ENCODE measurements around the gene NRL.

The NRL gene

DNA sequence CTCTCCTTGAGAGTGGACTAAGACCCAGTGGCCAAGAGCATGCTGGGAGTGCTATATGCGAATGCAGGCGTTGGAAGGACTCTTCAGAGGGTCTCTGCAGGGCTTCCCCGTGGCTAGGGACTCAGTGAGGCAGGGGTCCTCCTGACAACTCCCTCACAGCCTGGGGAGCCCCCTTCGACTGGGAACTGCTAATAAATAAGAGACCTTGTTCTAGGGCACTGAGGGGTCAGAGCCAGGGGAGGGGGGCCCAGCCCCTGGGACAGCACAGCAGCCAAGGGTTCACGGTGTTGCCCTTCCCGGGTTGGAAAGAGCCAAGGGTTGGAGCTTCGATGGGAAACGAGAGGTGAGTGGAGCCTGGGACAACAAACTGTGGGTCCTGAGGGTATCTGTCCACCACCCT lies 49.3 kb downstream of the NRL start:
- no peak for DNase-seq

DNA sequence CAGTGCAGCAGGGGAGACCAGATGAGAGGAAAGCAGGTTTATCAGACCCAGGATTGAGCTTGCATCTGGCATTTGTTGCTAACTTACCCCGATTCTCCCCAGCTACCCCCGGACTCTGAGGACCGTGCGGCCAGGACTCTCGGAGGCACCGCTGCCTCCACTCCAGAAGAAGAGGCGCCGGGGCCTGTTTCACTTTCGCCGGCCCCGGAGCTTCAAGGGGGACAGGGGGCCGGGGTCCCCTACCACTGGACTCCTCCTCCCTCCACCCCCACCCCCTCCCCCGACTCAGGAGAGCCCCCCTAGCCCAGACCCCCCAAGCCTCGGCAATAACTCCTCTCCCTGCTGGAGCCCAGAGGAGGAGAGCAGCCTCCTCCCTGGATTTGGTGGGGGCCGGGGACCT lies 49.9 kb downstream of the NRL start:
- no peak for DNase-seq

DNA sequence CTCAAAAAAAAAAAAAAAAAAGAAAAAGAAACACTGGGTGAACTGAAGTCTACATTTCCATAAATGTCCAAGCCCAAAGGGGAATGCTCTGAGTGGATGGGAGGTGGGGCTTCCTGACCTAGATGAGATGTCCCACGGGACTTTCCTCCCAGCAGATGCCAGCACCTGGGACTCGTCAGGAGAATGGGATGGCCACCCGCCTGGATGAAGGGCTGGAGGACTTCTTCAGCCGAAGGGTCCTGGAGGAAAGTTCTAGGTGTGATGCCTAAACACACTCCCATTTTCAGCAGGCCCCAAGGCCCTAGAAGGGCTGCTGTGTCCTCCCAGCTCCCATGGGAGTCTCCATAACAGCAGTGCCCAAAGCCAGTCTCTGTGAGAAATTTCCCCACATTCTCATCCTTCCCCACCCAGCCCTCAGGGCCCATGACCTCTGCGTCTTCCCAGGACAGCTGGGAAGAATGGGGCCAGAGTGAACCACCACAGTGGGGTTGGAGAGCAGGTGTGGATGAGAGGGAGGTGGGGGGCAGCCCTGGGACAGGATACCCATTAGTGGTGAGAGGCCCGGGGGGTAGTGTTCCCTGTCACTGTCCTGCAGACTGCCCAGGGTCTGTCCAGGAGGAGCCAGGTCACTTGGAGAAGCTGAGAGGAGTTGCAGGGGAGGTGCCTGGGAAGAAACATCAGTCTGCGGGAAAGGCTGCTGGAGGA lies 50.5 kb downstream of the NRL start:
- no peak for DNase-seq

DNA sequence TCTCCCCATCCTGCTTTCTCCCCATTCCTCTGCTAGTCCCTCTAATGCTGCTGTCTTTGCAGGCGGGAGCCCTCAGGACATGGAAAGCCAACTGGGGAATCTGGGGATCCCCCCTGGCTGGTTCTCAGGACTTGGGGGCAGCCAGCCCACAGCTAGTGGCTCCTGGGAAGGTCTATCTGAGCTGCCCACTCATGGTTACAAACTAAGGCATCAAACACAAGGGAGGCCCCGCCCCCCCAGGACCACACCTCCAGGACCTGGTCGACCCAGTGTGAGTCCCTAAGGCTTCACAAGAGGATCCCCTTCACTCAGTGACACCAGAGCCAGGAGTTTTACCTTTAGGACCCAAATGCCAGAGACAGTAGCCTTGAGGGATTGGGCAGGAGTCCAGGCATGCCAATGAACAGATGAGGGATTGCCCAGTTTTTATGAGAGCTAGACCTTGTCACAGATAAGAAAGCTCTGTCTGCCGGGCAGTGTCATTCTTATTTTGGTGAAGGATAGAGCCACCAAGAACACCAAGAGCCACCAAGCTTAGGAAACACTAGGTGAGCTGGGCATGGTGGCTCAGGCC lies 51.4 kb downstream of the NRL start:
- DNase-seq, result no peak

DNA sequence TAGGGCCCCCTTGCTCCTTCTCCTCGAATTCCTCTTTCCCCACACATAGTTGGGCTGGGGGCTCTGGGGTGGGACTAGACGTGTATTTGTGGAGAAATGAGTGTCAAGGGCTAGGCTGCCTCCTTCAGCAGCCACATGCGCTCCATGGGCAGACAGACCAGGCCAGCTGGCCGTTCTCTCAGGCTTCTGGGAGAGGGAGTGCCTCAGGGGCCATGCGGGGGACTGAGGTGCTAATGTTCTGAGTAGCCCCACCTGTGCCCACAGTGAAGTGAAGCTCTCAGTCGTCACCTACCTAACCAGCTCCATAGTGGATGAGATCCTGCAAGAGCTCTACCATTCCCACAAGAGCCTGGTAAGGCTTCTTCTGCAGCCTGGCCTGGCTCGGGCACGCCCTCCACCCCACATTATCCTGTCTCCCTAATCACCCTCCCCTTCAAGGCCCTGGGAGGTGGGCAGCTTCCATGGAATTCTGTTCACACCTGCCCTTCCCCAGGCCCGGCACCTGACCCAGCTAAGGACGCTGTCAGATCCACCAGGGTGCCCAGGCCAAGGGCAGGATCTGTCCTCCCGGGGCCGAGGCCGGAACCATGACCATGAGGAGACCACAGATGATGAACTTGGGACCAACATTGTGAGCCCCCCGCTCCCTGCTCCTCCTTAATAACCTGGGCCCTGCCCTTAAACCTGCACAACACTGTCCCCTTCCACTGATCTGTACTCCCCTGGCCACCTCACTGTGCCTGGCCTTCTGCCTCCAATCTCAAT lies 52.4 kb downstream of the NRL start:
- no peak for DNase-seq

DNA sequence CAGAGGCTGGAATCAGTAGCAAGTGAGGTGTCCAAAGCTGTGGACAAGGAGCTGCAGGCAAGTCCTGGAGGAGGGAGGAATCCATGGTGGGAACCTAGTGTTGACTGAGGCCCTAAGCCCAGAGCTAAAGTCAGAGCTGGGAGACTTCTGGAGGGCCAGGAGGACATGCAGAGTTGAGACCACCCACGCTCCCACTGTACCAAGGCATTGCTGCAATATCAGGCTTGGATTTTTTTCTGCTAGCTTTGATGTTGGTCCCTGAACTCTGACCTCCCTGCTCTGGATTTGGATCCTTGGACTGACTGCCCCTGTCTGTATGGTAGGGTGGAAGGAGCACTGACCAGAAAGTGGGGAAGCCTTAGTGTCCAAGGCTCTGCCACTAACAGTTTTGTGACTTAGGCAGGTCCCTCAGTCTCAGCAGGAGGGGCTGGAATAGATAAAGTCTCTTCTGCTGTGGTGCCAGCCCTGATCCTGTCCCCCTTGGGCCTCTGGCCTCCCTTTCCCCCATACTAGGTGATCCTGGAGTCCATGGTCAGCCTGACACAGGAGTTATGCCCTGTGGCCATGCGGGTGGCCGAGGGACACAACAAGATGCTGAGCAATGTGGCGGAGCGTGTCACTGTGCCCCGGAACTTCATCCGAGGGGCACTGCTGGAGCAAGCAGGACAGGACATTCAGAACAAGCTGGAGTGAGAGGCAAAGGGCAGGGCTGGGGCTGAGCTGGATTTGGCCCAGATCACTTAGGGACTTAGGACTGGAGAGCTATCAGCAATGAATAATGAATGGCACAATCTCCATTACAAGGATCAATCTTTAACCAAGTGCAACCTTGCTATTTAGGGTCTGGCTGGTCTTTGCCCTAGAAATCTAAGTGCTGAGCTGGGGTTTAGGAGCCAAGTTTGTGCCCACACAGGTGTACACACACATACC lies 53.5 kb downstream of the NRL start:
- DNase-seq, result no peak

DNA sequence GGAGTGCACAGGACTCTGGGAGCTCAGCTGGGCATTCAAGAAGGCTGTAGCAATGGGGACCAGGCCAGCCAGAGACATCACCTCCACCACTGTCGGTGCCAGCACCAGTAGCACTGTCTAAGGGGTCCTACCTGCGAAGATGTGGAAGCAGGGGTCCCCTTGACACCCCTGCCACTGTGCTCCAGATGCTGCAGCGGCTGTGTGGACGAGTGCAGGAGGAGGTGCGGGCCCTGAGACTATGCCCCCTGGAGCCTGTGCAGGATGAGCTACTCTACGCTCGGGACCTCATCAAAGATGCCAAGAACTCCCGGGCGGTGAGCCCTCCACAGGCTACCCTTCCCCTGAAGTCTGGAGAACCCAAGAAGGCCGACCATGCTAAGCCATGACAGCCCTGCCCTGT lies 54.3 kb downstream of the NRL start:
- no peak for DNase-seq

DNA sequence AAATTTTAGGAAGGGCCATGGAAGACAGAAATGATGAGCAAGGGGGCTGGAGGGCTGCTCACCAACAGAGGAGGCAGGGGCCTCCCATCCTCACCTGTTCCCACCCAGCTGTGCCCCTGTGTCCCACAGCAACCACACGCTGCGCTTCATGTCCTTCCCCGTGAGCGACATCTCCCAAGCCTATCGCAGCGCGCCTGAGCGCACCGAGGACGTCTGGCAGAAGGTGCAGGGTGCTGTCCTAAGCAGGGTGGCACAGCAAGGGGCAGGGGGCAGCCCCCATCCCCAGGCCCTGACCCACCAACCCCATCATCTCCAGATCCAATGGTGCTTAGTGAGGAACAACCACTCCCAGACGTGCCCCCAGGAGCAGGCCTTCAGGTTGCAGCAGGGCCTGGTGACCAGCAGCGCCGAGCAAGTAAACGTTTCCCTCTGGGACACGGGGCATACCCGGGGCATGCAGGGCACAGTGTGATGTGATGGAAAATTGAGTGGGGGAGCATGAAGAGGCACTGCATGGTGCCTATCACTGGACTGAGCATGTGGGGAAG lies 54.8 kb downstream of the NRL start:
- no peak for DNase-seq

DNA sequence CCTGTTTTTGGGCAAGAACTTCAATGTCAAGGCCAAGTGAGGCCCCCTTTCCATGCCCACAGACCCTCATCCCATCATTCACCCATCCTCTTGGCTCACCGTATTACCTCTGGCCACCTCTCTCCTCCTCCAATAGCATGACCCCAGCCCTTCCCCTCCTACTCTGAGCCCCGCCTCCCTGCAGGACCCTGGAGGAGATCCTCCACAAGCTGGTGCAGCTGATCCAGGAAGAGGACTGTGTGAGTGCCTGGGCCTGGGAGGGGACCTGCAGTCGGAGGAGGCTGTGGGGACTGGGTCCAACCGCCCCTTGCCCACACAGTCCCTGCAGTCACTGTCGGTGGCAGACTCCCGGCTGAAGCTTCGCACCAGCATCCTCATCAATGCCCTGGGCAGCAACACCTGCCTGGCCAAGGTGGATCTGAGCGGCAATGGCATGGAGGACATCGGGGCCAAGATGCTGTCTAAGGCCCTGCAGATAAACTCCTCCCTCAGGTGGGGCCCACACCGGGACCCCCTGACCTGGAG lies 55.7 kb downstream of the NRL start:
- DNase-seq, result no peak

DNA sequence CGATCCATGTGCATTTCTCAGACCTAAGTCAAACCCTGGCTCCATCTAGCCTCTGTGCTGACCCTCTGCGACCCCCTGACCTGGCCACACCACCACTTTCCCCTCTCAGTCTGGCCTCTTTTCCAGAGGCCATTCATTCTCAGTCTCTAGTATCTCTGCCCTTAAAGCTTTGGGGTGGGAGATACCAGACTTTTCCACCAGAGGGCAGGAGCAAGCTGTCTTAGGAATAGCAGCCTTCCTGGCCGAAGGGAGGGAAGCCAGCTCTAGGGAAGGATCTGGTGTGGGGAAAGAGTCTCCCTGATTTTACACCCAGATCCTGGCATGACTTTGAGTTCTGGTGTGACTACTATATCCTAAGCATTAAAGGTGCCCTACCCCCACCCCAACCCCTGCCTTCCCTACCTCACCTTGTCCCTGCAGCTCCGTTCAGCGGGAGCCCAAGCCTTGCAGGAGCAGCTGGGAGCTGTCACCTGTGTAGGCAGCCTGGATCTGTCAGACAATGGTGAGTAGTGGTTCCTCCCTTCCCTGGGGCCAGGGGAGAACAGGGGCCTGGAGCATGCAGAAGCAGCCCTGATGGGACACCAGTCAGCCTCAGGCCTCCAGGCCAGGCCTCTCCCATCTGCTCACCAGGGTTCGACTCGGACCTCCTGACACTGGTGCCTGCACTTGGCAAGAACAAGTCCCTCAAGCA lies 56.3 kb downstream of the NRL start:
- peak; percentile 74 to 87 for DNase-seq

DNA sequence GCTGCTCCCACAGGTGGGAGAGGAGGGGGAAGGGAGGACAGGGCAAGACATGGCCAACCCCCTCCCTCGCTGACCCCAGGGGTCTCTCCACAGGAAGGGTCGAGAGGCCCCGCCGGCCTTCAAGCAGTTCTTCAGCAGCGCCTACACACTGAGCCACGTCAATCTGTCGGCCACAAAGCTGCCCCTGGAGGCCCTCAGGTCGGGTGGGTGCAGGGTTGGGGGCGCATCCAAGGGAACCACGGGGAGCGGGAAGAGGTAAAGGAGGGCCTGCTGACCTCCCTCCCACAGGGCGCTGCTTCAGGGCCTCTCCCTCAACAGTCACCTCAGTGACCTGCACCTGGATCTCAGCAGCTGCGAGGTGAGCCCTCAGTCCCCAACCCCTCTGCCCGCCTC lies 56.9 kb downstream of the NRL start:
- no peak for DNase-seq

DNA sequence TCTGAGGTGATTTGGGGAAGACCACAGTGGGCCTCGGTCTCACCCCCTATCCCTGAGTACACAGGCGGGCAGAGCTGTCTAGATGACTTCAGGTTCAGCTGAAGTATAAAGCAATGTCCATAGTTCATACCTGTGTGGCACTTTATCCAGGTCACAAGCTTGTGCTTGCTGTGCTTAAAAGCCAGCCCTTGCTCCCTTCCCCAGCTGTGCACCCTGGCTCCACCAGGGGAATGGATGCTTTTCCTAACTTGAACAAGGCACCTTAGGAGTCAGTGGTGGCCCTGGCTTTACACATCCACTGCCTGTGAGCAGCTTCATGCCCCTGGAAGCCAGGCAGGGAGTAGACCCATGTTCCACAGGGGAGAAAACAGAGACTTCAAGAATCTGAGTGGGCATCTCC lies 57.5 kb downstream of the NRL start:
- no peak for DNase-seq

DNA sequence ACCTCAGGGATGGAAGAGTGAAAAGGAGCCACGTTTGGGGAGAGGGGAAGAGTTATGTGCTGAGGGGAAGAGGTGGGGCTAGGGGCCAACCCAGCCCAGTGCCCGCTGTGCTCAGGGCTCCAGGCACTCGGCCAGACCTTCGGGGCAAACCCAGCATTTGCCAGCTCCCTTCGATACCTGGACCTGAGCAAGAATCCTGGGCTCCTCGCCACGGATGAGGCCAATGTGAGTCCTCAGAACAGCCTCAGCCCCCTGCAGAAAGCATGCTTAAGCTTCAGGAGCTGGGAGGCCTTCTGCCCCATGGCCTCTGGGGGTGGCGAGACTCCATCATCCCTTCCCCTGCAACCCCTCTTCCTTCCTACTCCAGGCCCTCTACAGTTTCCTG lies 58.0 kb downstream of the NRL start:
- DNase-seq, result no peak

DNA sequence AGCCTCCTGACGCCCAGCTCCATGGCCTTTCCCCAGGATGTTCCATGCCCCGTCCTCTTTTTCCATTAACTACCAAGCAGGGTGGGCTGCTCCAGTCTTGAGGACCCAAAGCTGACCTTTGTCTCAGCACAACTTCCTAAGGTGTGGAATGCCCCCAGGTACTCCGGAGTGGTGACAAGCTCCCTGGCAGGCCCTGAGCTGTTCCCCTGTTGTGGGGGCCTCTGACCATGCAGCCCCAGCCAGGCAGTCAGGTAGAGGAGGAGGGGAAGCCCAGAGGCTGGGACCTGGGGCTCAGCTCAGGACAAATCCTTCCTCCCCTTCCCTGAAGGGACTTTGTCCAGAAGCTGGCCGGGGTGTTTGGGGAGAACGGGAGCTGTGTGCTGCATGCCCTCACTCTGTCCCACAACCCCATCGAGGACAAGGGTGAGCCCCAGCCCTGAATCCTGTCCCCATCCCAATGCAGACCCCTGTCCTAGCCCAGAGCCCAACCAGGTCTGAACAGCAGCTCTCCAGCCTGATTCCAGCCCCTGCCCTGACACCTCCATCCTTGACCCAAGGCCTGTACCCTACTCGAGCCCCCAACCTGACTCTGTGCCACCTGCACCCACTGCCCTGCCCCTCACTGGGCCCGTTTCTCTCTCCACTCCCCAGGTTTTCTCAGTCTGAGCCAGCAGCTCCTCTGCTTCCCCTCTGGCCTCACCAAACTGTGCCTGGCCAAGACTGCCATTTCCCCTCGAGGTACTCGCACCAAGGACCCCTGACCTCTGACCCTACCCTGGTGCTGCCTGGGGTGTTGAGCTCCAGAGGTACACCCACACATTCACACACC lies 58.6 kb downstream of the NRL start:
- DNase-seq, result no peak

DNA sequence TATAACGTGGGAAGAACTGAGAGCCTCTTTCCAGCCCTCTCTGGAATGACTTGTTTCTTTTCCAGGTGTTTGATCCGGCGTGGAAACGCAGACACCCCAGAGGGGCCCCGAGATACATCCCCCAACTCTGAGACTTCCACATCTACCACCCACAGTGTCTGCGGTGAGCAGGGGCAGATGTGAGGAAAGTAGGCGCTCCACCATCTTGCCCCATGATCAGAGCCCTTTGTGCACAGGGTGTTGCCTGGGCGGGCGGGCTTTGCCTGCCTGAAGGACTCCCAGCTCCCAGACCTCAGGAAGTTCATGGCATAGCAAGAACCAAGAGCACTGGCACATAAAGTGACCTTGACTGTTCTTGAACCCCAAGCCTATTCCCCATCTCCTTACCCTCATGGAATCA lies 60.1 kb downstream of the NRL start:
- DNase-seq, result no peak

DNA sequence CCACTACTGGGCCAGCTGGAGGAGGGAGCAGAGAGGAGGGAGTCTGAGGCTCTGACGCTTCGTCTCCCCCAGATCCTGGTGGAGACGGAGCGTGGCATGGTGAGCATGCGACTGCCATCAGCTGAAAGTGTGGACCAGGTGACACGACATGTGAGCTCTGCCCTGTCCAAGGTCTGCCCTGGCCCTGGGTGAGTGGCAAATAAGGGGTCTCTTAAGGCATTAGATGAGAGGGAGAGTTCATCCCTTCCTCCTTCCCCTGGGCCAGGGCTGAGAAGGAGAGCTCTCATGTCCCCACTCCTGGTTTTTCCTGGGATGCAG lies 60.5 kb downstream of the NRL start:
- no peak for DNase-seq

DNA sequence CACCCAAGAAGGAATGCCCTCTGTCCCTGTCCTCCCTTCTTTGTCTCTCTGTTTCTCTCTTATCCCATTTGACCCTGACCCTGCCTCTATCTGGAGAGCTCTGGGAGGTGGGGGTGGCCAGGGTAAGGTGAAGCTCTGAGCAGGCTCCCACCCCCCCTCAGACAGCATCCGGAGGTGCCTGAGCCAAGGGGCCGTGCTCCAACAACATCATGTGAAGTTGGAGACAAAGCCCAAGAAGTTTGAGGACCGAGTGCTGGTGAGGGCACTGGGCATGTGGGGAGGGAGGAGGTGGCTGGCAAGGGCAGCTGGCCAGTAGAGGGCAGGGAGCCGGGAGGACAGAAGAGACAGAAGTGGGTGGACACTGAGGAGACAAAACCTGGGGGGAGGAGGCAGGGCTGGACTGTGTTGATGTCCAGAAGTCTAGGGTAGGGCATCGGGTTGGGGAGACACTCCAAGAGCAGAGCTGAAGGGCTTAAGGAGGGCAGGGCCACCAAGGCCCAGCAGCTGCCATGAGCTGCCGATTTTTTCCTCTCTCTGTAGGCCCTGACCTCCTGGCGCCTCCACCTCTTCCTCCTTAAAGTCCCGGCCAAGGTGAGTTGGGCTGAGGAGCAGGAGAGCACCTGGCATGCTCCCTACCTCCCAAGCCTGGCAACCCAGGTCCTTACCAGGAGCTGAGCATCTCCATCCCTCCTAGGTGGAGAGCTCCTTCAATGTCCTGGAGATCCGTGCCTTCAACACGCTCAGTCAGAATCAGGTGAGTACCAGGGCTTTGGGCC lies 61.0 kb downstream of the NRL start:
- DNase-seq, result no peak

DNA sequence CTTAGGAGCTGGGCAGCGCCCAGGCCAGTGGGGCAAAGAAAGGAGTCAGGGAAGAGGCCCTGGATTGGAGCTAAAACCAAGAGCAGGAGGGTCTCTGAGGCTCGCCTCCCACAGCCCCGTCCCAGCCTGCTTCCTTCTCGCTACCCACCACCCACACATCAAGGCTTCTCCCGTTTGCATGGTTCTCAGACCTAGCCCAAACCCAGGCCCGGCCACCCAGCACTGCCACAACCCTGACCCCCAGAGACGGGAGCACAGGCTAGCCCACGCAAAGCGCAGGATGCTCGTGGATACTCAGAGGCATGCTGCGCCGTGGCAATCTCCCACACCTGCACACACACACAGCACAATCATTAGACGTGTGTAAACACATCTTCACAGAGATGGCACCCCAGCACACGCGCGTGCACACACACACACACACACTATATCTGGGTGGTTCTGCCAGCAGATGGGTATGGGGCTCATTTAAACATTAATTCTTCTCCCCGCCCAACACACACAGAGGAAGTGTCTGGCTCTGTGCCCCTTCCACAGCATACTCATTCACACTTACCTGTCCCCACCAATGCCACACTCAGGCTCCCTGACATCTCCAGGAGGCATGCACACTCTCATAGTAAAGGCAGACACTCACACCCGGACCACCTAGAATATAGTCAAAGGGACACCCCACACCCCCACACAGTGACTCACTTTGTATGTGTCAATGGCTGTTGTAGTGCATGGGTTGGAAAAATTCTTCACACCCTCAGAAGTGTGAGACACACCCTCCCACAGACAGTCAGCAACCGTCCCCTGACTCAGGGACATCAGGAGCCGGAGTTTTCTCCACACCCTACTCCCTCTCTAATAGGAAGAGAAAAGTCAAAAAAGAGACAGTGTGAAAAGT lies 61.8 kb downstream of the NRL start:
- DNase-seq, result peak; percentile 65 to 87

Data from inflammatory macrophage (primary cell).